CD14-positive monocyte (primary cell): Measurements from ENCODE around the gene RRP8. TPM values are rescaled to one million over a fixed set of nuclear protein-coding genes. Genes with fewer than 3 reads are reported as not detected.

ENCODE experiments used
- DNase-seq, 3 donors: peaks; one replicate each; pipeline ENCODE4 v3.0.0-alpha.2; 2011 to 2022
- H2AFZ ChIP-seq: 2 replicates; pipeline ENCODE4 v1.6.0; 2012; ENCODE audit warnings: mild to moderate bottlenecking, low read depth, low read length, inconsistent platforms; ENCODE audit not compliant: insufficient read depth, poor library complexity, severe bottlenecking
- H3K27ac ChIP-seq, 2 donors: 1 replicate in 1 of 2; 2 replicates in 1 of 2; pipeline ENCODE4 v1.5.1; 2012 to 2013; ENCODE audit warnings: low read length in 2 of 2, control low read depth in 1 of 2, inconsistent platforms in 1 of 2, low read depth in 1 of 2, mild to moderate bottlenecking in 1 of 2
- H3K27me3 ChIP-seq, 2 donors: one replicate each; pipeline versions ENCODE4 v1.6.0 to v1.6.1; 2011 to 2013; ENCODE audit warnings: low read length in 2 of 2; ENCODE audit not compliant: control insufficient read depth in 2 of 2, insufficient read depth in 2 of 2
- H3K36me3 ChIP-seq, 2 donors: replicated peaks in 1 of 2; 1 replicate in 1 of 2; 2 replicates in 1 of 2; pipeline versions ENCODE4 v1.5.1 to v1.6.1; 2012 to 2013; ENCODE audit warnings: low read length in 2 of 2, control low read depth in 1 of 2, inconsistent platforms in 1 of 2, mild to moderate bottlenecking in 1 of 2; ENCODE audit not compliant: insufficient read depth in 2 of 2, control insufficient read depth in 1 of 2
- H3K4me1 ChIP-seq, 2 donors: 1 replicate in 1 of 2; 2 replicates in 1 of 2; pipeline versions ENCODE4 v1.5.1 to v1.6.1; 2012 to 2013; ENCODE audit warnings: low read length in 2 of 2, control low read depth in 1 of 2, inconsistent platforms in 1 of 2, mild to moderate bottlenecking in 1 of 2, moderate library complexity in 1 of 2; ENCODE audit not compliant: insufficient read depth in 2 of 2, control insufficient read depth in 1 of 2
- H3K4me2 ChIP-seq: replicated peaks from 2 replicates; pipeline ENCODE3; 2012; ENCODE audit warnings: low read length, moderate library complexity, mild to moderate bottlenecking; ENCODE audit not compliant: poor library complexity, severe bottlenecking; ENCODE audit errors: extremely low read depth
- H3K4me3 ChIP-seq, 3 experiments: fragments of 200-600 bp in 1 of 3; sonication (generic) in 1 of 3; replicated peaks in 1 of 3; 1 replicate in 2 of 3; 2 replicates in 1 of 3; pipeline ENCODE4 v1.5.1; 2011 to 2013; ENCODE audit warnings: low read length in 3 of 3, mild to moderate bottlenecking in 3 of 3, control low read depth in 2 of 3, low read depth in 2 of 3, inconsistent platforms in 1 of 3, moderate library complexity in 1 of 3
- H3K79me2 ChIP-seq: 2 replicates; pipeline ENCODE4 v1.6.0; 2012; ENCODE audit warnings: mild to moderate bottlenecking, control low read depth, inconsistent platforms, low read length, moderate library complexity; ENCODE audit not compliant: insufficient read depth
- H3K9ac ChIP-seq: 2 replicates; pipeline ENCODE4 v1.6.0; 2017; ENCODE audit warnings: low read length, mild to moderate bottlenecking; ENCODE audit not compliant: insufficient read depth, poor library complexity, severe bottlenecking
- H3K9me3 ChIP-seq, 2 donors: replicated peaks in 1 of 2; 1 replicate in 1 of 2; 2 replicates in 1 of 2; pipeline versions ENCODE4 v1.5.1 to v1.6.1; 2012 to 2013; ENCODE audit warnings: low read length in 2 of 2, control low read depth in 1 of 2; ENCODE audit not compliant: control insufficient read depth in 1 of 2, insufficient read depth in 1 of 2
- H4K20me1 ChIP-seq: 2 replicates; pipeline ENCODE4 v1.6.0; 2012; ENCODE audit warnings: mild to moderate bottlenecking, low read length, control low read depth, moderate library complexity; ENCODE audit not compliant: insufficient read depth
- H3K27ac Mint-ChIP-seq, 7 donors: one replicate each; pipeline ENCODE4 v1.8.0; 2020; ENCODE audit warnings: mild to moderate bottlenecking in 7 of 7, mixed read lengths in 7 of 7, moderate library complexity in 6 of 7, inconsistent platforms in 2 of 7
- H3K27me3 Mint-ChIP-seq, 3 donors: one replicate each; pipeline ENCODE4 v1.8.0; 2021 to 2022; ENCODE audit warnings: low read depth in 3 of 3, mild to moderate bottlenecking in 3 of 3, mixed read lengths in 3 of 3, moderate library complexity in 3 of 3, inconsistent platforms in 1 of 3
- H3K36me3 Mint-ChIP-seq, 2 donors: one replicate each; pipeline ENCODE4 v1.8.0; 2020; ENCODE audit warnings: mixed read lengths in 2 of 2, inconsistent platforms in 1 of 2, mild to moderate bottlenecking in 1 of 2
- H3K4me1 Mint-ChIP-seq: one replicate; pipeline ENCODE4 v1.8.0; 2020; ENCODE audit warnings: mild to moderate bottlenecking, mixed read lengths
- H3K4me3 Mint-ChIP-seq, 2 donors: one replicate each; pipeline ENCODE4 v1.8.0; 2020; ENCODE audit warnings: mild to moderate bottlenecking in 2 of 2, mixed read lengths in 2 of 2, moderate library complexity in 1 of 2
- H3K9me3 Mint-ChIP-seq, 7 donors: one replicate each; pipeline ENCODE4 v1.8.0; 2020 to 2022; ENCODE audit warnings: mixed read lengths in 7 of 7, mild to moderate bottlenecking in 6 of 7, moderate library complexity in 6 of 7, inconsistent platforms in 2 of 7
- WGBS: methylation state at CpG from one replicate; pipeline ENCODE4 v1.1.5; 2013; ENCODE audit warnings: missing lambda C conversion rate; ENCODE audit not compliant: insufficient coverage; 5-methylcytosine and 5-hydroxymethylcytosine counted together
- intact Hi-C, 2 donors: fragments of 100-400 bp; cut with micrococcal nuclease; formaldehyde crosslinking; loops; one replicate each; pipeline versions ENCODE4 v1.15.0 to v1.15.1; 2023
- polyA plus RNA-seq, 3 donors: library from polyadenylated mRNA; depleted of rRNA in 1 of 3; unstranded in 2 of 3; stranded (reverse) in 1 of 3; fragments of 300-500 nt in 2 of 3; fragments of >200 nt in 1 of 3; fragmentation: Illumina TruSeq in 2 of 3; gene quantifications; 1 replicate in 2 of 3; 2 replicates in 1 of 3; pipeline ENCODE4 v1.2.3, GENCODE V29; 2012 to 2021
- TF ChIP-seq, protein P1 (sequence below): fragments of 200-600 bp; IDR thresholded peaks from one replicate; pipeline ENCODE4 v1.8.0; 2022; ENCODE audit warnings: antibody characterized with exemption, mild to moderate bottlenecking

Gene RRP8
- polyA plus RNA-seq, 3 donors = 7.2 to 14.1 (median 11.9) TPM

DNA sequence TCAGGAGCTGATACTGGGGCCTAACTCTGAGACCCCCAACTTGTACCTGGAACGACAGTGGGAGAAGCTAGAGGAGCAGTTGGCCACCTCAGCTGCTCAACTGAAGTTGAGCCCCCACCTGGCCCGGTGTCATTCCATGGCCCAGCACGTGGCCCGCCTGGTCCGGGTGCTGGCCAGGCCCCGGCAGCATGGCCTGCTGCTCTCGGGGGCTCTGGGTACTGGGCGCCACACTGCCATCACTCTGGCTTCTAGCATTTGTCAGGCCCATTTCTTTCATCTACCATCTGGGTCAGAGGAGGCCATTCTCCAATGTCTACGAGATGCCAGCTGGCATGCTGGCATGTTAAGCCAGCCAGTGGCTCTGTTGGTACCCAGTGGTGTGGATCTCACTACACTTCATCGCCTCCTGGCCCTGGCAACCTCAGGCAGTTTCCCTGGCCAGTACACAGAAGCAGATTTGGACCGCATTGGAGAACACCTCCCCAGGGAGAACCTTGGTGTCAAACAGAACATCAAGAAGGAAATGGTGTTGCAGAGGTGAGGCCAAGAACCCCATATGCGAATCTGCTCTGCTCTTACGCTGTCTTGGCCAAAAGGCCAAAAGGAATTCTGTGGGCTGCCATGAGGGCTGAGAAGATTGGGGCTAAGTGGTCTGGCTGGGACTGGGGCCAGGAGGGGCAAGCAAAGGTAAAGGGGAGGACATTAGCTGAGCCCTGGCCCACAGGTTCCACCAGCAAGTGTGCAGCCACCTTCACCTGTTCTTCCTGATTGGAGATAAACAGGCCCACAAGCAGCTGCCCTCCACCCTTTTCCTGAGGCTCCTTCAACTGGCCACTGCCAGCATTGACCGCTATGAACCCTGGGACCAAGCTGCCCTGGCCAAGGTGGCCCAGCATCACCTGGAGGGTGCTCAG, 45.4 kb downstream of the RRP8 start:
- H3K27me3 Mint-ChIP-seq = peaks cover 0 to 1% (median 0%) of the 10 kb centered on the region in 3 donors
- Histone ChIP-seq H3K4me3 (no peak overlapping the region), H2AFZ (no peak overlapping the region), H3K4me1 (no peaks in the 10 kb centered on the region), H3K9ac (no peak overlapping the region), H3K4me2 (no peak overlapping the region), H3K27me3 (no peaks in the 10 kb centered on the region), H3K36me3 (no peaks in the 10 kb centered on the region), H3K79me2 (no peaks in the 10 kb centered on the region), H3K27ac (no peak overlapping the region), H3K9me3 (no peaks in the 10 kb centered on the region), H4K20me1 (no peaks in the 10 kb centered on the region)
- TF ChIP-seq, protein P1, sequence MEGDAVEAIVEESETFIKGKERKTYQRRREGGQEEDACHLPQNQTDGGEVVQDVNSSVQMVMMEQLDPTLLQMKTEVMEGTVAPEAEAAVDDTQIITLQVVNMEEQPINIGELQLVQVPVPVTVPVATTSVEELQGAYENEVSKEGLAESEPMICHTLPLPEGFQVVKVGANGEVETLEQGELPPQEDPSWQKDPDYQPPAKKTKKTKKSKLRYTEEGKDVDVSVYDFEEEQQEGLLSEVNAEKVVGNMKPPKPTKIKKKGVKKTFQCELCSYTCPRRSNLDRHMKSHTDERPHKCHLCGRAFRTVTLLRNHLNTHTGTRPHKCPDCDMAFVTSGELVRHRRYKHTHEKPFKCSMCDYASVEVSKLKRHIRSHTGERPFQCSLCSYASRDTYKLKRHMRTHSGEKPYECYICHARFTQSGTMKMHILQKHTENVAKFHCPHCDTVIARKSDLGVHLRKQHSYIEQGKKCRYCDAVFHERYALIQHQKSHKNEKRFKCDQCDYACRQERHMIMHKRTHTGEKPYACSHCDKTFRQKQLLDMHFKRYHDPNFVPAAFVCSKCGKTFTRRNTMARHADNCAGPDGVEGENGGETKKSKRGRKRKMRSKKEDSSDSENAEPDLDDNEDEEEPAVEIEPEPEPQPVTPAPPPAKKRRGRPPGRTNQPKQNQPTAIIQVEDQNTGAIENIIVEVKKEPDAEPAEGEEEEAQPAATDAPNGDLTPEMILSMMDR = no peak
- no peak for DNase-seq
- no peak overlapping the region for H3K4me3 Mint-ChIP-seq
- peaks cover 2 to 3% of the 10 kb centered on the region in 2 donors for H3K36me3 Mint-ChIP-seq
- intact Hi-C loops = no loop called here
- H3K27ac Mint-ChIP-seq = peak overlapping the region in 1 of 7 donors; percentile 37
- no peaks in the 10 kb centered on the region for H3K4me1 Mint-ChIP-seq
- WGBS = 98% methylated on average over 13 of the region's 14 CpGs
- no peaks in the 10 kb centered on the region for H3K9me3 Mint-ChIP-seq

DNA sequence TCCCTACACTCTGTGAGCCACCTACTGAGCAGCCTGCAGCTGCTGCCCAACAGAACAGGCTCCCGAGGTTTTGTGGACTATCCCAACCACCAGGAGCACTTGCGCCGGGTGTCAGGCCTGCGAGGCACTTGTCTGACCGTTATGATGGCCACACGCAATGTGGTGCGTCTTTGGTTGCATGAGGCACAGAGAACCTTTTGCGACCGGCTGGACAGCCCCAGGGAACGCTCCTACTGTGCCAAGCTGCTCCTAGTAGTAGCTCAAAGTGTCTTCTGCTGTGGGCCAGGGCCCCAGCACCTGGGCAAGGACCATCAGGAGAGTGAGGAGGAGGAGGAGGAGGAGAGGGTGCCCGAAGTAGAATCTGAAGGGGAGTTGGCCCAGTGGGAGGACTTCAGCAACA, 46.4 kb downstream of the RRP8 start:
- Histone ChIP-seq H3K4me3 (no peak overlapping the region), H3K9ac (no peak overlapping the region), H3K79me2 (no peaks in the 10 kb centered on the region), H3K4me1 (no peaks in the 10 kb centered on the region), H3K4me2 (no peak overlapping the region), H4K20me1 (no peaks in the 10 kb centered on the region), H3K36me3 (no peaks in the 10 kb centered on the region), H2AFZ (no peak overlapping the region), H3K27me3 (no peaks in the 10 kb centered on the region), H3K27ac (no peak overlapping the region), H3K9me3 (no peaks in the 10 kb centered on the region)
- DNase-seq = no peak
- intact Hi-C loops = no loop called here
- no peaks in the 10 kb centered on the region for H3K9me3 Mint-ChIP-seq
- H3K27ac Mint-ChIP-seq = peak overlapping the region in 1 of 7 donors; percentile 33
- peaks cover 2 to 3% of the 10 kb centered on the region in 2 donors for H3K36me3 Mint-ChIP-seq
- no peak overlapping the region for H3K4me3 Mint-ChIP-seq
- TF ChIP-seq, protein P1 = no peak
- no peaks in the 10 kb centered on the region for H3K4me1 Mint-ChIP-seq
- 96% methylated on average over 10 of the region's 11 CpGs for WGBS
- peaks cover 0 to 1% (median 0%) of the 10 kb centered on the region in 3 donors for H3K27me3 Mint-ChIP-seq
